Measurements from ENCODE around the gene MTHFD1L. TPM values are rescaled to one million over a fixed set of nuclear protein-coding genes. Genes with fewer than 3 reads are reported as not detected.

MTHFD1L gene
- total RNA-seq, 1 donor from 2014 or later = 53.2 TPM

- no peak for TF ChIP-seq CTCF (IDR thresholded peaks at IDR 0.05; ENCODE audit: insufficient read depth, low read length, severe bottlenecking)
- Histone ChIP-seq H3K4me3 (ENCODE audit: low read depth, low read length) (no peak overlapping the region), H3K36me3 (ENCODE audit: control insufficient read depth, insufficient read depth, low read length) (peaks cover 11% of the 10 kb centered on the region), H3K27me3 (ENCODE audit: control insufficient read depth, insufficient read depth, low read length) (no peaks in the 10 kb centered on the region)
- FAIRE-seq (no peak), DNase-seq (ENCODE audit: low read depth) (no peak)
Measured at GRCh38 chr6:151088963-151089362, 223.5 kb downstream of the MTHFD1L start.

- no peaks in the 10 kb centered on the region for H3K27me3 ChIP-seq (ENCODE audit: control insufficient read depth, insufficient read depth, low read length)
- H3K36me3 ChIP-seq (ENCODE audit: control insufficient read depth, insufficient read depth, low read length) = peaks cover 13% of the 10 kb centered on the region
- FAIRE-seq = peak; percentile 73
- no peak for DNase-seq (ENCODE audit: low read depth)
- TF ChIP-seq CTCF (IDR thresholded peaks at IDR 0.05; ENCODE audit: insufficient read depth, low read length, severe bottlenecking) = no peak
- H3K4me3 ChIP-seq (ENCODE audit: low read depth, low read length) = no peak overlapping the region
Measured at GRCh38 chr6:151089978-151090377, 224.5 kb downstream of the MTHFD1L start.

GRCh38 chr6:151091571-151091970 is 226.1 kb downstream of the MTHFD1L start:
- Histone ChIP-seq H3K27me3 (ENCODE audit: control insufficient read depth, insufficient read depth, low read length) (no peaks in the 10 kb centered on the region), H3K4me3 (ENCODE audit: low read depth, low read length) (no peak overlapping the region), H3K36me3 (ENCODE audit: control insufficient read depth, insufficient read depth, low read length) (peaks cover 14% of the 10 kb centered on the region)
- FAIRE-seq (no peak), DNase-seq (ENCODE audit: low read depth) (peak; percentile 38)
- no peak for TF ChIP-seq CTCF (IDR thresholded peaks at IDR 0.05; ENCODE audit: insufficient read depth, low read length, severe bottlenecking)

- DNase-seq (ENCODE audit: low read depth) (no peak), FAIRE-seq (no peak)
- H3K4me3 ChIP-seq (ENCODE audit: low read depth, low read length) = no peak overlapping the region
- TF ChIP-seq CTCF (IDR thresholded peaks at IDR 0.05; ENCODE audit: insufficient read depth, low read length, severe bottlenecking) = no peak
- H3K27me3 ChIP-seq (ENCODE audit: control insufficient read depth, insufficient read depth, low read length) = no peaks in the 10 kb centered on the region
- peaks cover 14% of the 10 kb centered on the region for H3K36me3 ChIP-seq (ENCODE audit: control insufficient read depth, insufficient read depth, low read length)
Measured at GRCh38 chr6:151092591-151092990, 227.1 kb downstream of the MTHFD1L start.

GRCh38 chr6:151093706-151094105 is 228.2 kb downstream of the MTHFD1L start:
- TF ChIP-seq CTCF (IDR thresholded peaks at IDR 0.05; ENCODE audit: insufficient read depth, low read length, severe bottlenecking) = no peak
- no peak overlapping the region for H3K4me3 ChIP-seq (ENCODE audit: low read depth, low read length)
- no peak for DNase-seq (ENCODE audit: low read depth)
- H3K27me3 ChIP-seq (ENCODE audit: control insufficient read depth, insufficient read depth, low read length) = no peaks in the 10 kb centered on the region
- H3K36me3 ChIP-seq (ENCODE audit: control insufficient read depth, insufficient read depth, low read length) = peaks cover 14% of the 10 kb centered on the region
- no peak for FAIRE-seq

- H3K27me3 ChIP-seq (ENCODE audit: control insufficient read depth, insufficient read depth, low read length) = no peaks in the 10 kb centered on the region
- H3K4me3 ChIP-seq (ENCODE audit: low read depth, low read length) = no peak overlapping the region
- no peak for DNase-seq (ENCODE audit: low read depth)
- FAIRE-seq = no peak
- TF ChIP-seq CTCF (IDR thresholded peaks at IDR 0.05; ENCODE audit: insufficient read depth, low read length, severe bottlenecking) = no peak
- peaks cover 10% of the 10 kb centered on the region for H3K36me3 ChIP-seq (ENCODE audit: control insufficient read depth, insufficient read depth, low read length)
Measured at GRCh38 chr6:151095538-151096254, 230.2 kb downstream of the MTHFD1L start.
